Measurements from ENCODE around the gene GADD45G.

GADD45G gene

GRCh38 chr9:89617978-89618377 lies 13.2 kb downstream of the GADD45G start:
- DNase-seq (ENCODE audit: low read depth) = no peak
- no peak for TF ChIP-seq CTCF (conservative IDR thresholded peaks at IDR 0.05; ENCODE audit: low read length)
- H3K4me3 ChIP-seq (ENCODE audit: low read length) = no peak overlapping the region

GRCh38 chr9:89619019-89619418 lies 14.2 kb downstream of the GADD45G start:
- no peak overlapping the region for H3K4me3 ChIP-seq (ENCODE audit: low read length)
- TF ChIP-seq CTCF (conservative IDR thresholded peaks at IDR 0.05; ENCODE audit: low read length) = no peak
- DNase-seq (ENCODE audit: low read depth) = no peak

- no peak for DNase-seq (ENCODE audit: low read depth)
- no peak for TF ChIP-seq CTCF (conservative IDR thresholded peaks at IDR 0.05; ENCODE audit: low read length)
Measured at GRCh38 chr9:89619424-89620138, 14.8 kb downstream of the GADD45G start.

GRCh38 chr9:89621031-89621430 lies 16.2 kb downstream of the GADD45G start:
- TF ChIP-seq CTCF (conservative IDR thresholded peaks at IDR 0.05; ENCODE audit: low read length) = no peak
- DNase-seq (ENCODE audit: low read depth) = no peak
- no peak overlapping the region for H3K4me3 ChIP-seq (ENCODE audit: low read length)

More at GRCh38 chr9:89619424-89620138, 14.8 kb downstream of the GADD45G start:
- no peak overlapping the region for H3K4me3 ChIP-seq (ENCODE audit: low read length)

GRCh38 chr9:89621676-89622075 lies 16.9 kb downstream of the GADD45G start:
- no peak for DNase-seq (ENCODE audit: low read depth)
- TF ChIP-seq CTCF (conservative IDR thresholded peaks at IDR 0.05; ENCODE audit: low read length) = no peak
- no peak overlapping the region for H3K4me3 ChIP-seq (ENCODE audit: low read length)

- H3K4me3 ChIP-seq (ENCODE audit: low read length) = no peak overlapping the region
- TF ChIP-seq CTCF (conservative IDR thresholded peaks at IDR 0.05; ENCODE audit: low read length) = no peak
- no peak for DNase-seq (ENCODE audit: low read depth)
Measured at GRCh38 chr9:89622933-89623861, 18.4 kb downstream of the GADD45G start.
